ENCODE results near the gene KRTAP5-5.

GRCh38 chr11:1672613-1673350 is 43.2 kb downstream of the KRTAP5-5 start:
- TF ChIP-seq TARDBP (CRISPR knock-in tag; IDR thresholded peaks at IDR 0.05) (no peak), EED (CRISPR knock-in tag; IDR thresholded peaks at IDR 0.05) (no peak)
